Liver (tissue), 9 donors: ENCODE data around the gene PHKB. TPM values are rescaled to one million over a fixed set of nuclear protein-coding genes. Genes with fewer than 3 reads are reported as not detected.
A peak's percentile ranks its signal among the peaks of the same experiment; 100 is the strongest.

Experiments used
- DNase-seq: peaks from one replicate; pipeline ENCODE4 v3.0.0-alpha.2; 2017; ENCODE audit warnings: low spot score
- H3K27ac ChIP-seq, 2 donors: one replicate each; pipeline ENCODE4 v1.7.0; 2013; ENCODE audit warnings: inconsistent platforms in 2 of 2, low read length in 2 of 2, control low read depth in 1 of 2, low read depth in 1 of 2, mild to moderate bottlenecking in 1 of 2
- H3K27me3 ChIP-seq, 4 donors: one replicate each; pipeline versions ENCODE4 v1.6.1 to v1.7.0; 2013; ENCODE audit warnings: low read length in 3 of 4, inconsistent platforms in 1 of 4, mild to moderate bottlenecking in 1 of 4, moderate library complexity in 1 of 4; ENCODE audit not compliant: control insufficient read depth in 4 of 4, insufficient read depth in 4 of 4
- H3K36me3 ChIP-seq, 4 donors: one replicate each; pipeline versions ENCODE4 v1.6.1 to v1.7.0; 2013; ENCODE audit warnings: low read length in 3 of 4, mild to moderate bottlenecking in 3 of 4, low read depth in 1 of 4, moderate library complexity in 1 of 4; ENCODE audit not compliant: control insufficient read depth in 4 of 4, insufficient read depth in 3 of 4
- H3K4me1 ChIP-seq, 4 donors: one replicate each; pipeline versions ENCODE4 v1.6.1 to v1.7.0; 2013; ENCODE audit warnings: low read length in 3 of 4, mild to moderate bottlenecking in 3 of 4, moderate library complexity in 1 of 4; ENCODE audit not compliant: control insufficient read depth in 4 of 4, insufficient read depth in 4 of 4
- H3K4me3 ChIP-seq, 3 donors: one replicate each; pipeline versions ENCODE4 v1.6.1 to v1.7.0; 2013; ENCODE audit warnings: low read length in 3 of 3, control low read depth in 1 of 3, low read depth in 1 of 3, mild to moderate bottlenecking in 1 of 3
- H3K9ac ChIP-seq, 2 donors: one replicate each; pipeline ENCODE4 v1.7.0; 2013; ENCODE audit warnings: low read length in 2 of 2, mild to moderate bottlenecking in 2 of 2, moderate library complexity in 2 of 2, control low read depth in 1 of 2, low read depth in 1 of 2
- H3K9me3 ChIP-seq, 4 donors: one replicate each; pipeline versions ENCODE4 v1.6.1 to v1.7.0; 2013; ENCODE audit warnings: low read length in 3 of 4; ENCODE audit not compliant: control insufficient read depth in 4 of 4
- EGR1 ChIP-seq, 2 donors: IDR thresholded peaks; 2 replicates each; pipeline ENCODE4 v1.6.1; 2016 to 2018; ENCODE audit warnings: antibody characterized with exemption in 2 of 2, low read depth in 2 of 2
- FOXA2 ChIP-seq: IDR thresholded peaks from 2 replicates; pipeline ENCODE4 v1.6.1; 2016; ENCODE audit warnings: antibody characterized with exemption
- GABPA ChIP-seq, 2 donors: IDR thresholded peaks in 1 of 2; conservative IDR thresholded peaks in 1 of 2; 2 replicates each; pipeline ENCODE4 v1.6.1; 2016; ENCODE audit warnings: antibody characterized with exemption in 2 of 2, mild to moderate bottlenecking in 1 of 2, moderate library complexity in 1 of 2
- HNF4A ChIP-seq, 2 donors: conservative IDR thresholded peaks; 2 replicates each; pipeline ENCODE4 v1.6.1; 2016; ENCODE audit warnings: antibody characterized with exemption in 2 of 2, mild to moderate bottlenecking in 2 of 2
- HNF4G ChIP-seq: IDR thresholded peaks from 2 replicates; pipeline ENCODE4 v1.6.1; 2016; ENCODE audit warnings: antibody characterized with exemption
- JUND ChIP-seq, 2 donors: IDR thresholded peaks; 2 replicates each; pipeline ENCODE4 v1.6.1; 2016; ENCODE audit warnings: antibody characterized with exemption in 2 of 2
- NR2F2 ChIP-seq: IDR thresholded peaks from 2 replicates; pipeline ENCODE4 v1.6.1; 2016; ENCODE audit warnings: antibody characterized with exemption
- RAD21 ChIP-seq, 2 donors: IDR thresholded peaks; 2 replicates each; pipeline ENCODE4 v1.6.1; 2016; ENCODE audit warnings: antibody characterized with exemption in 2 of 2, mild to moderate bottlenecking in 2 of 2
- RXRA ChIP-seq, 2 donors: IDR thresholded peaks; 2 replicates each; pipeline ENCODE4 v1.6.1; 2017 to 2018; ENCODE audit warnings: antibody characterized with exemption in 2 of 2, mild to moderate bottlenecking in 1 of 2
- SP1 ChIP-seq: IDR thresholded peaks from 2 replicates; pipeline ENCODE4 v1.6.1; 2018; ENCODE audit warnings: antibody characterized with exemption, mild to moderate bottlenecking
- TAF1 ChIP-seq: conservative IDR thresholded peaks from 2 replicates; pipeline ENCODE4 v1.6.1; 2016; ENCODE audit warnings: antibody characterized with exemption, mild to moderate bottlenecking
- YY1 ChIP-seq: IDR thresholded peaks from 2 replicates; pipeline ENCODE4 v1.6.1; 2016; ENCODE audit warnings: antibody characterized with exemption, mild to moderate bottlenecking
- WGBS: extraction: QIAGEN DNeasy Blood & Tissue Kit; methylation state at CpG from one replicate; pipeline ENCODE4 v1.1.7; 2013; 5-methylcytosine and 5-hydroxymethylcytosine counted together
- polyA plus RNA-seq, 2 donors: library from polyadenylated mRNA; stranded (reverse) in 1 of 2; unstranded in 1 of 2; fragments of 200-250 nt in 1 of 2; fragments of >200 nt in 1 of 2; fragmentation: Nextera tagmentation in 1 of 2; extraction: Ambion mirVana in 1 of 2; gene quantifications; one replicate each; pipeline versions ENCODE4 v1.2.1 to v1.2.3, GENCODE V29; 2013 to 2015
- total RNA-seq, 2 donors: library from RNA; depleted of rRNA; stranded (reverse); fragments of >200 nt; gene quantifications; one replicate each; pipeline ENCODE4 v1.2.3, GENCODE V29; 2014
- TF ChIP-seq, protein P1 (sequence below): IDR thresholded peaks from 2 replicates; pipeline ENCODE4 v1.6.1; 2016; ENCODE audit warnings: antibody characterized with exemption
- TF ChIP-seq, protein P2 (sequence below): IDR thresholded peaks from 2 replicates; pipeline ENCODE4 v1.6.1; 2016; ENCODE audit warnings: antibody characterized with exemption
- TF ChIP-seq, protein P3 (sequence below): IDR thresholded peaks from 2 replicates; pipeline ENCODE4 v1.6.1; 2016; ENCODE audit warnings: antibody characterized with exemption
- TF ChIP-seq, protein P4 (sequence below): fragments of 150-350 bp; IDR thresholded peaks from 2 replicates; pipeline ENCODE4 v1.5.1; 2017; ENCODE audit warnings: improper control_type of control experiment, low read depth, low read length; ENCODE audit not compliant: missing input control
- donor health status: healthy.
- donor health status: healthy.
- donor health status: healthy.
- donor health status: healthy.
- donor health status: healthy.

PHKB gene
- total and polyA plus RNA-seq, 4 donors, result 13.2 to 49.1 (median 29.0) TPM

DNA sequence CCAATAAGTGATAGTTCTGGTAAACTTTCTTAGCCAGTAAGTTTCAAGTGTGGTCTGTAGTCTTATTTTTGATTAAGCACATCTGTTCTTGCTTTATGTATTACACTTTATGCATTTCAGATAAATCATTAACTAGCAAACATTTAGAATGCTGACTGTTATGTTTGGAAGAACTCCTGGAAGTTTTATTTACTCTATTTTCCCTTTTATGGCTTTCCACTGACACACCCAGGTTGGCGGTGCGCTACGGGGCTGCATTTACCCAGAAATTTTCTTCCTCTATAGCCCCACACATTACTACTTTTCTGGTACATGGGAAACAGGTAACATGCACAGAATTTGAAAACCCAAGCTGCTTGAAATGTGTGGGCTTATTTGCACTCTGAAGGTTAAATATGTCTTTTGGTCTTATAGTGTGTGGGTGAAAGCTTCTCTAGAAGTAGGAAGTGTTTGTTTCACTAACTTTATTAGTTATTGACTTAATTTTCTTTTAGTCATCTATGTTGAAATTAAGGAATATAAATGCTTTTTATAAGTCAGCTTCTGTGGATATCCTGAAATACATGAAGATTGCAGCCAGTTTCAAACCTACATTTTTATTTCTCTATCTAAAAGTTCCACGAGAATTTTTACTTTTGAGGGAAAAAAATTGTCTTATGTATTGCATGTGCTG lies 203.7 kb downstream of the PHKB start:
- Histone ChIP-seq H3K27me3 (no peaks in the 10 kb centered on the region), H3K9ac (no peak overlapping the region), H3K4me1 (peaks cover 0 to 9% (median 6%) of the 10 kb centered on the region in 4 donors), H3K4me3 (no peak overlapping the region), H3K27ac (no peak overlapping the region), H3K36me3 (peaks cover 0 to 25% (median 18%) of the 10 kb centered on the region in 4 donors), H3K9me3 (no peaks in the 10 kb centered on the region)
- WGBS, result 47% methylated on average over 4 of the region's 4 CpGs
- DNase-seq, result no peak
- TF ChIP-seq, protein P1, sequence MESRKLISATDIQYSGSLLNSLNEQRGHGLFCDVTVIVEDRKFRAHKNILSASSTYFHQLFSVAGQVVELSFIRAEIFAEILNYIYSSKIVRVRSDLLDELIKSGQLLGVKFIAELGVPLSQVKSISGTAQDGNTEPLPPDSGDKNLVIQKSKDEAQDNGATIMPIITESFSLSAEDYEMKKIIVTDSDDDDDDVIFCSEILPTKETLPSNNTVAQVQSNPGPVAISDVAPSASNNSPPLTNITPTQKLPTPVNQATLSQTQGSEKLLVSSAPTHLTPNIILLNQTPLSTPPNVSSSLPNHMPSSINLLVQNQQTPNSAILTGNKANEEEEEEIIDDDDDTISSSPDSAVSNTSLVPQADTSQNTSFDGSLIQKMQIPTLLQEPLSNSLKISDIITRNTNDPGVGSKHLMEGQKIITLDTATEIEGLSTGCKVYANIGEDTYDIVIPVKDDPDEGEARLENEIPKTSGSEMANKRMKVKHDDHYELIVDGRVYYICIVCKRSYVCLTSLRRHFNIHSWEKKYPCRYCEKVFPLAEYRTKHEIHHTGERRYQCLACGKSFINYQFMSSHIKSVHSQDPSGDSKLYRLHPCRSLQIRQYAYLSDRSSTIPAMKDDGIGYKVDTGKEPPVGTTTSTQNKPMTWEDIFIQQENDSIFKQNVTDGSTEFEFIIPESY, result peak; percentile 6
- TF ChIP-seq FOXA2 (no peak), NR2F2 (no peak), SP1 (peak; percentile 19), YY1 (peak; percentile 24), RAD21 (IDR thresholded peaks at IDR 0.05) (peak; percentile 23 to 36), HNF4A (conservative IDR thresholded peaks at IDR 0.05) (peak in 1 of 2 donors; percentile 11), JUND (IDR thresholded peaks at IDR 0.05) (peak in 1 of 2 donors; percentile 16)

DNA sequence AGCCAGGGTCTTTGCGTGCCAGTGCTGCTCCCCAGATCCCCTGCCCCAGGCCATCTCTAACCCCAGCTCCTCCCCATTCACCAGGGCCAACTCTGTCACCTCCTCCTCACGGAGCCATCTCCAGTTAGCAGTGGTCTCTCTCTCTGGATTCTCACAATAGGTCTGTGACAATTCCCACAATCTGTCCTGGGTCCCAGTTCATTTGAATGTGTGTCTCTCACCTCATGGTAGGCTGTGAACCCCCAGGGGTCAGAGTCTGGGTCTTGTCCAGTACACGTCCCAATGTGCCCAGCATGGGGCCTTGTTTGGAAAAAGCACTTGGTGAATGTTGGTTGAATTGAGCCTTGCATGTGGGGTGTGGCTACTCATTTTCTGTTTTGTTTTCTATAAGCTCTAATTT lies 205.3 kb downstream of the PHKB start:
- WGBS, result 96% methylated on average over 3 of the region's 3 CpGs
- H3K27me3 ChIP-seq, result no peaks in the 10 kb centered on the region
- TF ChIP-seq, protein P1, result no peak
- no peak for TF ChIP-seq GABPA (IDR thresholded peaks at IDR 0.05 in 1 of 2, conservative IDR thresholded peaks at IDR 0.05 in 1 of 2)
- H3K4me1 ChIP-seq, result peaks cover 0 to 9% (median 6%) of the 10 kb centered on the region in 4 donors
- no peak overlapping the region for H3K9ac ChIP-seq
- DNase-seq, result no peak
- H3K27ac ChIP-seq, result no peak overlapping the region
- H3K36me3 ChIP-seq, result peaks cover 0 to 16% (median 10%) of the 10 kb centered on the region in 4 donors
- H3K9me3 ChIP-seq, result no peaks in the 10 kb centered on the region
- H3K4me3 ChIP-seq, result no peak overlapping the region

DNA sequence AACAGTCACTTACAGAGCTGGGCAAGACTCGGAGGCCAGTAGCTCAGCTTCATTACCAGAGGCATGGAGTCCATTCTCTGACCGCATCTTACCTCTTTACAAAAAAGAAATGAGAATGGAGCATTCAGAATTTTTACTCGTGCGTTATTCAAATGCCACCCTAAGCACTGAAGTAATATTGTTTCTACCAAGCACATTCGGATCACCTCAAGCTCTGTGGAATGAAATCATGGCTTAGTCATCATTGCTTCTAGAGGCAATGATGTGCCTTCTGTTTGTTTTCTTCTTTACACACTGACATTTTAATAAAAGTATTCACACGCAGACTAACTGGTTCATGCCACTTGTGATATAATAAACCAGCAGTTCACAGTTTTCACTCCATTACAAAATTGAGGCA lies 206.8 kb downstream of the PHKB start:
- 98% methylated on average over 6 of the region's 6 CpGs for WGBS
- Histone ChIP-seq H3K36me3 (peaks cover 0 to 12% (median 5%) of the 10 kb centered on the region in 4 donors), H3K27me3 (no peaks in the 10 kb centered on the region), H3K4me1 (peaks cover 0 to 9% (median 6%) of the 10 kb centered on the region in 4 donors), H3K9me3 (no peaks in the 10 kb centered on the region), H3K9ac (no peak overlapping the region), H3K27ac (no peak overlapping the region), H3K4me3 (no peak overlapping the region)
- TF ChIP-seq HNF4G, result no peak
- TF ChIP-seq FOXA2, result no peak
- TF ChIP-seq TAF1, result no peak
- no peak for TF ChIP-seq EGR1 (IDR thresholded peaks at IDR 0.05; ENCODE audit: low read depth in 2 of 2)
- no peak for TF ChIP-seq SP1
- no peak for TF ChIP-seq GABPA (IDR thresholded peaks at IDR 0.05 in 1 of 2, conservative IDR thresholded peaks at IDR 0.05 in 1 of 2)
- TF ChIP-seq, protein P2, sequence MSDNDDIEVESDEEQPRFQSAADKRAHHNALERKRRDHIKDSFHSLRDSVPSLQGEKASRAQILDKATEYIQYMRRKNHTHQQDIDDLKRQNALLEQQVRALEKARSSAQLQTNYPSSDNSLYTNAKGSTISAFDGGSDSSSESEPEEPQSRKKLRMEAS, result no peak
- no peak for TF ChIP-seq NR2F2
- TF ChIP-seq, protein P3, sequence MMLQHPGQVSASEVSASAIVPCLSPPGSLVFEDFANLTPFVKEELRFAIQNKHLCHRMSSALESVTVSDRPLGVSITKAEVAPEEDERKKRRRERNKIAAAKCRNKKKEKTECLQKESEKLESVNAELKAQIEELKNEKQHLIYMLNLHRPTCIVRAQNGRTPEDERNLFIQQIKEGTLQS, result no peak
- no peak for TF ChIP-seq RAD21 (IDR thresholded peaks at IDR 0.05)
- TF ChIP-seq RXRA (IDR thresholded peaks at IDR 0.05), result no peak
- TF ChIP-seq, protein P4, sequence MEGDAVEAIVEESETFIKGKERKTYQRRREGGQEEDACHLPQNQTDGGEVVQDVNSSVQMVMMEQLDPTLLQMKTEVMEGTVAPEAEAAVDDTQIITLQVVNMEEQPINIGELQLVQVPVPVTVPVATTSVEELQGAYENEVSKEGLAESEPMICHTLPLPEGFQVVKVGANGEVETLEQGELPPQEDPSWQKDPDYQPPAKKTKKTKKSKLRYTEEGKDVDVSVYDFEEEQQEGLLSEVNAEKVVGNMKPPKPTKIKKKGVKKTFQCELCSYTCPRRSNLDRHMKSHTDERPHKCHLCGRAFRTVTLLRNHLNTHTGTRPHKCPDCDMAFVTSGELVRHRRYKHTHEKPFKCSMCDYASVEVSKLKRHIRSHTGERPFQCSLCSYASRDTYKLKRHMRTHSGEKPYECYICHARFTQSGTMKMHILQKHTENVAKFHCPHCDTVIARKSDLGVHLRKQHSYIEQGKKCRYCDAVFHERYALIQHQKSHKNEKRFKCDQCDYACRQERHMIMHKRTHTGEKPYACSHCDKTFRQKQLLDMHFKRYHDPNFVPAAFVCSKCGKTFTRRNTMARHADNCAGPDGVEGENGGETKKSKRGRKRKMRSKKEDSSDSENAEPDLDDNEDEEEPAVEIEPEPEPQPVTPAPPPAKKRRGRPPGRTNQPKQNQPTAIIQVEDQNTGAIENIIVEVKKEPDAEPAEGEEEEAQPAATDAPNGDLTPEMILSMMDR, result no peak
- no peak for TF ChIP-seq YY1
- DNase-seq, result no peak
